ENCODE data around the gene IER2. TPM values are rescaled to one million over a fixed set of nuclear protein-coding genes. Genes with fewer than 3 reads are reported as not detected.

IER2 gene
- total and polyA plus RNA-seq, 9 of the 15 experiments (the other 6 are each of a cell fraction or from before 2014, with no cell fraction given): 4.5 to 205 (median 23.7) TPM

DNA sequence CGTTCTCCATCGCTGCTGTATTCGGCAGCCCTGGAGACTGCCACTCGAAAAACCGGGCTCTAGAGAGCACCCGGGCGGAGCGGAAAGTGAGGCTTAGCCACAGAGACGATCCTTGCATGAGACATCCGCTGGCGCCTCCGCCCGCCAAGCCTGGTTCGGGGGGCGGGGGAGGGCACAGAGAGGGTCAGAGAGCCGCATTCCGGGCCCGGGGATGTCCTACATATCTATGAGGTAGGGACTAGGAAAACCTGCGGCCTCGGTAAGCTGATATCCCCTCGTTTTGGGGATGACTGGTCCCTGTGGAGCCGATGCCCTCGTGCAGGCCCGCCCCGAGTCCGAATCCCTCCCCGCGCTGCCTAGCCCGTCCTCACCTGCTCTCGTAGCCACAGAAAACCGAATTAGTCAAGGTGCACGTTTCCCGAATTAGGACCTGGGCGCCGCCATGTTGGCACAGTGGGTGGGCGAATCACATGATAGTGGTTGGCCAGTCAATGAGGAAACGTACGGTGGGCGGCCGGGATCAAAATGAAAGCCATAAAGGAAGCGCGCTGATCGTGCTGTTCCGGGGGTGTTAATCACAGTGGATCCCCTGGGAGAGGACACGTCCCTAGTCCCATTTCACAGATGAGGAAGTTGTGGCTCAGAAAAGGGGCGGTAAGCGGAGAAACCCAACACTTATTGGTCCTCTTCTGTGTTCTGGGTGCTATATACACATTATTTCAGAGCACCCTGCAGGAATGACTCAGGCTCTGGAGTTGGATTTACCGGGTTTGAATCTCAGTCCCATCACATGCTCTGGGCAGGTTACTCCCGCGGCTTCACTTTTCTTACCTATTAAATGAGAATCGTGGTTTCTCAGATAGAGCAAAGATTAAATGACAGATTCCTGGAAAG is 33.7 kb upstream of the IER2 start, which contains the start of gene TRMT1 (continued):
- peak; percentile 97 for TF ChIP-seq ZBTB17 (CRISPR knock-in tag; IDR thresholded peaks at IDR 0.05)
- TF ChIP-seq, protein P1, sequence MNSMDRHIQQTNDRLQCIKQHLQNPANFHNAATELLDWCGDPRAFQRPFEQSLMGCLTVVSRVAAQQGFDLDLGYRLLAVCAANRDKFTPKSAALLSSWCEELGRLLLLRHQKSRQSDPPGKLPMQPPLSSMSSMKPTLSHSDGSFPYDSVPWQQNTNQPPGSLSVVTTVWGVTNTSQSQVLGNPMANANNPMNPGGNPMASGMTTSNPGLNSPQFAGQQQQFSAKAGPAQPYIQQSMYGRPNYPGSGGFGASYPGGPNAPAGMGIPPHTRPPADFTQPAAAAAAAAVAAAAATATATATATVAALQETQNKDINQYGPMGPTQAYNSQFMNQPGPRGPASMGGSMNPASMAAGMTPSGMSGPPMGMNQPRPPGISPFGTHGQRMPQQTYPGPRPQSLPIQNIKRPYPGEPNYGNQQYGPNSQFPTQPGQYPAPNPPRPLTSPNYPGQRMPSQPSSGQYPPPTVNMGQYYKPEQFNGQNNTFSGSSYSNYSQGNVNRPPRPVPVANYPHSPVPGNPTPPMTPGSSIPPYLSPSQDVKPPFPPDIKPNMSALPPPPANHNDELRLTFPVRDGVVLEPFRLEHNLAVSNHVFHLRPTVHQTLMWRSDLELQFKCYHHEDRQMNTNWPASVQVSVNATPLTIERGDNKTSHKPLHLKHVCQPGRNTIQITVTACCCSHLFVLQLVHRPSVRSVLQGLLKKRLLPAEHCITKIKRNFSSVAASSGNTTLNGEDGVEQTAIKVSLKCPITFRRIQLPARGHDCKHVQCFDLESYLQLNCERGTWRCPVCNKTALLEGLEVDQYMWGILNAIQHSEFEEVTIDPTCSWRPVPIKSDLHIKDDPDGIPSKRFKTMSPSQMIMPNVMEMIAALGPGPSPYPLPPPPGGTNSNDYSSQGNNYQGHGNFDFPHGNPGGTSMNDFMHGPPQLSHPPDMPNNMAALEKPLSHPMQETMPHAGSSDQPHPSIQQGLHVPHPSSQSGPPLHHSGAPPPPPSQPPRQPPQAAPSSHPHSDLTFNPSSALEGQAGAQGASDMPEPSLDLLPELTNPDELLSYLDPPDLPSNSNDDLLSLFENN (IDR thresholded peaks at IDR 0.05; ENCODE audit: low read depth in 2 of 2, low read length in 2 of 2): no peak
- peak; percentile 99 for TF ChIP-seq PHF20 (IDR thresholded peaks at IDR 0.05; ENCODE audit: partially characterized antibody)
- no peak for TF ChIP-seq KDM5B (IDR thresholded peaks at IDR 0.05; ENCODE audit: insufficient replicate concordance, low read depth, low read length)
- TF ChIP-seq TCF7L2 (IDR thresholded peaks at IDR 0.05; ENCODE audit: low read depth, low read length): no peak
- no peak for TF ChIP-seq ZNF146 (CRISPR knock-in tag; IDR thresholded peaks at IDR 0.05; ENCODE audit: unreplicated experiment)
- no peak for TF ChIP-seq TSC22D4 (tag; IDR thresholded peaks at IDR 0.05)
- TF ChIP-seq ELF2 (CRISPR knock-in tag; IDR thresholded peaks at IDR 0.05): no peak
- peak; percentile 93 to 98 for TF ChIP-seq KDM1A (IDR thresholded peaks at IDR 0.05)
- TF ChIP-seq NCOA6 (IDR thresholded peaks at IDR 0.05): no peak
- no peak for TF ChIP-seq FOXJ2 (tag; IDR thresholded peaks at IDR 0.05)
- TF ChIP-seq KLF6 (CRISPR knock-in tag; IDR thresholded peaks at IDR 0.05; ENCODE audit: borderline replicate concordance): no peak
- TF ChIP-seq ZNF197 (CRISPR knock-in tag; IDR thresholded peaks at IDR 0.05; ENCODE audit: low read depth): no peak
- TF ChIP-seq NFXL1 (CRISPR knock-in tag; IDR thresholded peaks at IDR 0.05): no peak
- TF ChIP-seq ZNF174 (CRISPR knock-in tag; IDR thresholded peaks at IDR 0.05): no peak
- 0 out of 2 replicates have a peak, but pooled peaks have one; percentile 7 for TF ChIP-seq PHF21A (IDR thresholded peaks at IDR 0.05; ENCODE audit: borderline replicate concordance, low read depth)
- TF ChIP-seq ARHGAP35 (IDR thresholded peaks at IDR 0.05; ENCODE audit: partially characterized antibody): no peak
- TF ChIP-seq GTF2F1 (IDR thresholded peaks at IDR 0.05; ENCODE audit: low read depth, low read length): peak; percentile 43; the same call in 1 of the 2 replicates
- no peak for TF ChIP-seq WHSC1 (IDR thresholded peaks at IDR 0.05; ENCODE audit: low read length)
- TF ChIP-seq, protein P2, sequence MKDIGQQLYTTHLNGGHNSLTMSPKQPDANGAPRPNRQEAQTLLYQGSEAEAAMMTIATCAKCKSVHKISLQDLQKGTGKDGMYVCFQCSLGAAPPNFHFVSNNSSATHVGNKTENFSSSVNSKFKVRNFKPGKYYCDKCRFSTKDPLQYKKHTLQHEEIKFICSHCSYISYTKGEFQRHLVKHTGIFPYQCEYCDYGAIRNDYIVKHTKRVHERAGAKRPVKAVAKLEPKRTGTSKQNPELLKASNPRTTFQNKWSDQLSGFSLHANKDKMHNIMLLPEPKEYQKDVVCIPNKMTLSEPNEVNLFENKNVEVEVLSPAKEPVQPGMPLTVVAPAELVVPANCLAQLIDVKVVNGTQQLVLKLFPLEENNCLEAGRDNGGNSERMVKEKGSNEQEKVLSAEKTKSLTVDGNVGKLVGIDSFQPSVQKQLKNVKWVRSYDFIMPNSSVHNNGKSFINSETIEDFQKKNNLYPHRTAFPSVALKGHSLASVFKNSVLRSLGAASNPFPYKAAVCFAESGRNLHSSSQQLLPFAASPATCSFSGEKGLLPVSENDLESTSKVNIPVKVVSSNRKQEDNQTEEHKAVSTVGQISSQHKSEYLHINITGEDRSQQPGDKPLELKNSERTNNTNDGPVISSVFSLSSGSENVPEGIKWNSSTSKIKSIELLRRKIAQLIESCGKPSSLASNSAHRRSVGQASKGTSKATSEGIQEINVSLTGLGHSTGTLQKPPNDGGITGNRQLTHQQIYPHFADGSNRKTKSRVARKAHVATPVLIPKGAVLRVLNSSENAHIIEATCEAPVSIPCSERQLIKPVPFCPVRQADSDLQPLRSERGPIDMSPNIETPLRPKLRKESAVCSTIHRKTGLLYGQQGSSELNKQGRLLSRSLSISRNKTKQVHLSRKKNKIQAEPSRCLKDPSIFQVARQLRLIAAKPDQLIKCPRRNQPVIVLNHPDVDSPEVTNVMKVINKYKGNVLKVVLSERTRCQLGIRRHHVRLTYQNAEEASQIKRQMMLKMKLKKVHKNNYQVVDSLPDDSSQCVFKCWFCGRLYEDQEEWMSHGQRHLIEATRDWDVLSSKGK (CRISPR knock-in tag; IDR thresholded peaks at IDR 0.05): no peak
- TF ChIP-seq RBM15 (IDR thresholded peaks at IDR 0.05; ENCODE audit: insufficient read depth, low read length): no peak
- TF ChIP-seq ESRRB (CRISPR knock-in tag; IDR thresholded peaks at IDR 0.05; ENCODE audit: borderline replicate concordance): no peak
